CD4-positive, alpha-beta T cell (primary cell): ENCODE results near the gene PCED1B. TPM values are rescaled to one million over a fixed set of nuclear protein-coding genes. Genes with fewer than 3 reads are reported as not detected.

ENCODE experiments used
- ATAC-seq: fragments of 200-7000 bp; cut with Tn5 transposase; one replicate; pipeline ENCODE4 v1.10.0; 2022; ENCODE audit warnings: mild to moderate bottlenecking; ENCODE audit not compliant: poor library complexity
- CTCF ChIA-PET: fragments of 350-600 bp; sonication (Branson Sonifier 250); formaldehyde crosslinking; loops from one replicate; lab custom pipeline; 2021; ENCODE audit warnings: antibody characterized with exemption, inconsistent platforms; lab: Charles Lee
- POLR2A ChIA-PET: fragments of 350-600 bp; sonication (Branson Sonifier 250); formaldehyde crosslinking; loops from one replicate; lab custom pipeline; 2021; ENCODE audit warnings: antibody characterized with exemption, inconsistent platforms; lab: Charles Lee
- DNase-seq, 14 experiments: peaks; one replicate each; pipeline ENCODE4 v3.0.0-alpha.2; 2013 to 2020; ENCODE audit warnings: mixed read lengths in 2 of 14
- H3K27ac ChIP-seq, 2 donors: one replicate each; pipeline versions ENCODE4 v1.5.1 to v1.7.0; 2013; ENCODE audit warnings: low read length in 2 of 2, low read depth in 1 of 2, mild to moderate bottlenecking in 1 of 2
- H3K27me3 ChIP-seq, 2 experiments: 1 replicate in 1 of 2; 2 replicates in 1 of 2; pipeline versions ENCODE4 v1.6.1 to v1.7.0; 2013; ENCODE audit warnings: low read length in 2 of 2, control low read depth in 1 of 2, mild to moderate bottlenecking in 1 of 2, moderate library complexity in 1 of 2; ENCODE audit not compliant: insufficient read depth in 2 of 2, control insufficient read depth in 1 of 2
- H3K36me3 ChIP-seq: one replicate; pipeline ENCODE4 v1.6.1; 2013; ENCODE audit warnings: low read length, control low read depth; ENCODE audit not compliant: insufficient read depth
- H3K4me1 ChIP-seq: one replicate; pipeline ENCODE4 v1.6.1; 2013; ENCODE audit warnings: low read length, control low read depth; ENCODE audit not compliant: insufficient read depth
- H3K4me3 ChIP-seq: one replicate; pipeline ENCODE4 v1.5.1; 2013; ENCODE audit warnings: mild to moderate bottlenecking, low read length, moderate library complexity
- H3K9me3 ChIP-seq, 2 experiments: 1 replicate in 1 of 2; 2 replicates in 1 of 2; pipeline versions ENCODE4 v1.6.1 to v1.7.0; 2013; ENCODE audit warnings: low read length in 2 of 2, mild to moderate bottlenecking in 2 of 2, control low read depth in 1 of 2, moderate library complexity in 1 of 2; ENCODE audit not compliant: control insufficient read depth in 1 of 2, insufficient read depth in 1 of 2
- H3K27ac Mint-ChIP-seq: one replicate; pipeline ENCODE4 v1.8.0; 2020; ENCODE audit warnings: mixed read lengths
- H3K27me3 Mint-ChIP-seq: one replicate; pipeline ENCODE4 v1.8.0; 2021; ENCODE audit warnings: mixed read lengths
- H3K36me3 Mint-ChIP-seq: one replicate; pipeline ENCODE4 v1.8.0; 2021; ENCODE audit warnings: low read depth, mixed read lengths
- H3K4me1 Mint-ChIP-seq: one replicate; pipeline ENCODE4 v1.8.0; 2021; ENCODE audit warnings: low read depth, mixed read lengths
- H3K4me3 Mint-ChIP-seq: one replicate; pipeline ENCODE4 v1.8.0; 2020; ENCODE audit warnings: mild to moderate bottlenecking, mixed read lengths
- H3K9me3 Mint-ChIP-seq: one replicate; pipeline ENCODE4 v1.8.0; 2020; ENCODE audit warnings: mixed read lengths
- CTCF ChIP-seq: fragments of 200-600 bp; IDR thresholded peaks from one replicate; pipeline ENCODE4 v1.8.0; 2022; ENCODE audit warnings: antibody characterized with exemption, mild to moderate bottlenecking
- intact Hi-C, 2 experiments: fragments of 100-400 bp; cut with DNase I in 1 of 2; cut with micrococcal nuclease in 1 of 2; formaldehyde crosslinking; loops; one replicate each; pipeline versions ENCODE4 v1.15.1 to v1.9.0; 2023 to 2025; cut with DNase I, micrococcal nuclease
- total RNA-seq, 174 experiments: library from RNA in 2 of 174; stranded (reverse) in 2 of 174; gene quantifications; one replicate each; pipeline ENCODE4 v1.2.3 and lab custom pipeline; 2021 to 2026

PCED1B gene
- total RNA-seq, 2 experiments from 2014 or later, result 18.7 to 20.0 TPM

DNA sequence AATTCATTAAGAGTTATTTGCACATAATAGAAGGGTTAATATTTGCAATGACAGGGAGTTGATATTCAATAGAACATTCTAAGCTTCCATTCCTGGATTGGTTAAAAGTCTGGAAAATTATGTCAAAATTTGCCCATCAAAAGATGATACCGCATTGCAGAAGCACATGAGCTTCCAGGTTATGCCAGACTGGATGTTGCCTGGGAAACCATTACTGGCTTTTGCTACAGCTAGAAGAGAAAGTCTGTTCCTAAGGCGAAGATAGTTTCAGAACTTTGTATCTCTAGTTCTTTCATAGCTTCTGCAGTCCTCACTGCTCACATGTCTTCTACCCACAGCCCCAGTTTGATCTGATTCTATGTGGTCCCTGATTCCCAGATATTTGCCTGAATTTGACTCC lies 122.8 kb downstream of the PCED1B start:
- peaks cover 44% of the 10 kb centered on the region for H3K36me3 ChIP-seq
- H3K4me1 ChIP-seq, result peaks cover 40% of the 10 kb centered on the region
- H3K27ac ChIP-seq, result no peak overlapping the region
- Mint-ChIP-seq H3K4me1 (peaks cover 92% of the 10 kb centered on the region), H3K36me3 (peaks cover 71% of the 10 kb centered on the region), H3K4me3 (peak overlapping the region; percentile 42), H3K9me3 (no peaks in the 10 kb centered on the region), H3K27ac (peak overlapping the region; percentile 88), H3K27me3 (no peaks in the 10 kb centered on the region)
- intact Hi-C loops, result no loop called here
- no peaks in the 10 kb centered on the region for H3K27me3 ChIP-seq
- DNase-seq (no peak), ATAC-seq (no peak)
- TF ChIP-seq CTCF, result no peak
- no peak overlapping the region for H3K4me3 ChIP-seq
- ChIA-PET CTCF (interaction anchor here (0.7 to 2.1 kb wide), 6 partner anchors 9 to 206 kb away, joined by 3 to 8 read pairs (median 4); no protein-coding TSS in a partner anchor), POLR2A (interaction anchor here (0.8 to 2.4 kb wide), 9 partner anchors 8 to 933 kb away, joined by 3 to 9 read pairs (median 5); partner anchors contain the start of gene SLC38A1)
- H3K9me3 ChIP-seq, result no peaks in the 10 kb centered on the region

DNA sequence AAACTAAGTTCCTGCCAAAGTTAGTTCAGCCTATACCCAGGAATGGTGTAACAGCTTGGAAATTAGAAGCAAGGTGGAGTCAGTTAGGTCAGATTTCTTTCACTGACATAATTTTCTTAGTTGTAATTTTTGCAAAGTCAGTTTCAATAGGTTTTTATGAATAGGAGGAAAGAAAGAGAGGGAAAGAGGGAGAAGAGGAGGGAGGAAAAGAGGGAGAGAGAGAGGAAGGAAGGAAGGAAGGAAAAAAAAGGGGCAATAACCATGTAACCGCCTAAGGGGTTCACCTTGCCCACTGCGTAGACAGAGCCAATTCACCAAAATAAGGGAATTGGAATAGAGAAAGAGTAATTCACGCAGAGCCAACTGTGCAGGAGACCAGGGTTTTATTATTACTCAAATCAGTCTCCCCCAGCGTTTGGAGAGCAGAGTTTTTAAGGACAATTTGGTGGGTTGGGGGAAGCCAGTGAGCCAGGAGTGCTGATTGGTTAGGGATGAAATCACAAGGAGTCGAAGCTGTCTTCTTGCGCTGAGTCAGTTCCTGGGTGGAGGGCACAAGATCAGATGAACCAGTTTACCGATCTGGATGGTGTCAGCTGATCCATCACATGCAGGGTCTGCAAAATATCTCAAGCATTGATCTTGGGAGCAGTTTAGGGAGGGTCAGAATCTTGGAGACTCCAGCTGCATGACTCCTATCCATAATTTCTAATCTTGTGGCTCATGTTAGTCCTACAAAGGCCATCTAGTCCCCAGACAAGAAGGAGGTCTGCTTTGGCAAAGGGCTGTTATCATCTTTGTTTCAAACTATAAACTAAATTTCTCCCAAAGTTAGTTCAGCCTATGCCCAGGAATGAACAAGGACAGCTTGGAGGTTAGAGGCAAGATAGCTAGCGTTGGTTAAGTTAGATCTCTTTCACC lies 126.4 kb downstream of the PCED1B start:
- Mint-ChIP-seq H3K9me3 (no peaks in the 10 kb centered on the region), H3K4me1 (peaks cover 92% of the 10 kb centered on the region), H3K36me3 (peaks cover 85% of the 10 kb centered on the region), H3K4me3 (peak overlapping the region; percentile 67), H3K27ac (peak overlapping the region; percentile 88), H3K27me3 (no peaks in the 10 kb centered on the region)
- H3K27ac ChIP-seq, result peak overlapping the region; percentile 65 to 71
- POLR2A ChIA-PET, result interaction anchor here (0.6 to 7.0 kb wide), 7 partner anchors 12 to 192 kb away, joined by 3 to 96 read pairs (median 16); partner anchors contain the start of genes AMIGO2 and PCED1B
- H3K36me3 ChIP-seq, result peaks cover 69% of the 10 kb centered on the region
- ATAC-seq, result no peak
- peak in 5 of 14 experiments; percentile 16 to 65 (median 43) for DNase-seq
- no peak for TF ChIP-seq CTCF
- H3K4me3 ChIP-seq, result peak overlapping the region; percentile 32
- peaks cover 67% of the 10 kb centered on the region for H3K4me1 ChIP-seq
- H3K9me3 ChIP-seq, result no peaks in the 10 kb centered on the region
- intact Hi-C loops, result loop anchor here in 1 of 2 experiments (2.0 to 5.0 kb wide), 2 partner anchors 13 to 192 kb away; no protein-coding TSS in a partner anchor
- CTCF ChIA-PET, result interaction anchor here (0.8 to 1.7 kb wide), 2 partner anchors 12 to 14 kb away, joined by 3 to 5 read pairs; no protein-coding TSS in a partner anchor
- H3K27me3 ChIP-seq, result no peaks in the 10 kb centered on the region

DNA sequence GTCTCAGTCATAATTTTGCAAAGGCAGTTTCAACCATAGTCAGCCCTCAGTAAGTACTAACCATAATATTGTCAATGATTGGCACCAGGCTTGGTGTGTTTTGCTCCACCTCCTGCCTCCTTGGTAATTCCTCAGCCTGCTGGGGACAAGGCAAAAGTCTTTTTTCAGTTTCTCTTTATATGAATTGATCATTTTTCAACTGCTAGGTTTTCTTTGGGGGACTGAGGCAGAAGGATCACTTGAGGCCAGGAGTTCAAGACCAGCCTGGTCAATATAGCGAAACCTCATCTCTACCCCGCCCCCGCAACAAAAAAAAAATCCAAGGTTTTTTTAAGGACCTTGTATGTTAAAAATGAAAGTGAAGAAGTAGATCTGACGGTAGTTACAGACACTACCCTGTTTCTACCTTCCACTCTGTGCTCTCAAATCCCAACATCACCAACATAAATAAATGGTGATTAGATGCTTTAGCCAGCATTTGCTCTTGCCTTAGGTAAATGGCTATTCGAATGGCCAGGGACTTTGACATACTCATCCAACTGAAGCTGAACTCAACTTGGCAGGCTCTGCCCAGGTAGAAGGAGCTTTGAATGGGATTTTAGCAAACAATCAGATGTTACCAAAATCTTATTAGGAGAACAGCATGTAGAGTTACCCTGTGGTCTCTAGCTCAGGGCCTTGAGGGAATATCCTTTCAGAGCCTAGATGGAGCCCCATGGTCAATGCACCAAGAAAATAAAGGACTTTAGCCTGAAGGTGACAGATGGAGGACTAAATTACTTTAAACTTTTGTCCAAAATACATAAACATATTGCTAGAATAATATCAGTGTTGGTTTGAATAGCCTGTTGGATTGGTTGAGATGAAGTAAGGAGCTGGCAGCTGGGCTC lies 127.3 kb downstream of the PCED1B start:
- no peaks in the 10 kb centered on the region for H3K27me3 ChIP-seq
- H3K4me3 Mint-ChIP-seq, result peak overlapping the region; percentile 67
- peak overlapping the region; percentile 88 for H3K27ac Mint-ChIP-seq
- intact Hi-C loops, result loop anchor here in 1 of 2 experiments (1.0 to 5.0 kb wide), 3 partner anchors 10 to 191 kb away; no protein-coding TSS in a partner anchor
- no peaks in the 10 kb centered on the region for H3K9me3 ChIP-seq
- peaks cover 68% of the 10 kb centered on the region for H3K36me3 ChIP-seq
- peak overlapping the region; percentile 65 to 71 for H3K27ac ChIP-seq
- no peak for TF ChIP-seq CTCF
- H3K9me3 Mint-ChIP-seq, result no peaks in the 10 kb centered on the region
- peaks cover 89% of the 10 kb centered on the region for H3K4me1 Mint-ChIP-seq
- H3K4me1 ChIP-seq, result peaks cover 71% of the 10 kb centered on the region
- H3K36me3 Mint-ChIP-seq, result peaks cover 84% of the 10 kb centered on the region
- H3K27me3 Mint-ChIP-seq, result no peaks in the 10 kb centered on the region
- CTCF ChIA-PET, result interaction anchor here (0.8 to 1.7 kb wide), 8 partner anchors 13 to 191 kb away, joined by 3 to 7 read pairs (median 4); no protein-coding TSS in a partner anchor
- POLR2A ChIA-PET, result interaction anchor here (0.6 to 7.0 kb wide), 22 partner anchors 11 to 627 kb away, joined by 3 to 96 read pairs (median 4); partner anchors contain the start of genes AMIGO2 and PCED1B
- no peak for ATAC-seq
- peak overlapping the region; percentile 32 for H3K4me3 ChIP-seq
- DNase-seq, result no peak
